ENCODE data around the gene IKBKE. TPM values are rescaled to one million over a fixed set of nuclear protein-coding genes. Genes with fewer than 3 reads are reported as not detected.

The IKBKE gene
- total and polyA plus RNA-seq, 9 donors, result 0.86 to 3.9 (median 2.3) TPM

DNA sequence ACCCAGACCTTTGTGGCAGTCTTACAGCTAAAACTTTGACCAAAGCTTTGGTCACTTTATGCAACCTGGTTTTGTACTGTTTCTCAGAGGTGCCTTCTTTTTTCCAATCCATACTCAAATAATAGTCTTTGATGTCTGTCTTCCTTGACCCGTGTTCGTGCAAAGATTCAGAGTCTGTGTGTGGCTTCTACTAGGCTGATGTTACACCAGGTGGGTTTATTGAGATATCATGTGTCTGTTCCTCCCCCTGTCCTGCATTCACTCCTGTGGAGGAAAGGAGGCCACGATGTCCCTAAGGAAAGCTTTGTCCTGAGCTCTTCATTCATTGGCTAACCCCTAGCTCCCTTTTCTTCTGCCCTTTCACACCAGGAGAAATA is 15.0 kb upstream of the IKBKE start:
- no peak for TF ChIP-seq EP300 (IDR thresholded peaks at IDR 0.05)
- no peak for TF ChIP-seq POLR2A (IDR thresholded peaks at IDR 0.05)
- TF ChIP-seq, protein P1, sequence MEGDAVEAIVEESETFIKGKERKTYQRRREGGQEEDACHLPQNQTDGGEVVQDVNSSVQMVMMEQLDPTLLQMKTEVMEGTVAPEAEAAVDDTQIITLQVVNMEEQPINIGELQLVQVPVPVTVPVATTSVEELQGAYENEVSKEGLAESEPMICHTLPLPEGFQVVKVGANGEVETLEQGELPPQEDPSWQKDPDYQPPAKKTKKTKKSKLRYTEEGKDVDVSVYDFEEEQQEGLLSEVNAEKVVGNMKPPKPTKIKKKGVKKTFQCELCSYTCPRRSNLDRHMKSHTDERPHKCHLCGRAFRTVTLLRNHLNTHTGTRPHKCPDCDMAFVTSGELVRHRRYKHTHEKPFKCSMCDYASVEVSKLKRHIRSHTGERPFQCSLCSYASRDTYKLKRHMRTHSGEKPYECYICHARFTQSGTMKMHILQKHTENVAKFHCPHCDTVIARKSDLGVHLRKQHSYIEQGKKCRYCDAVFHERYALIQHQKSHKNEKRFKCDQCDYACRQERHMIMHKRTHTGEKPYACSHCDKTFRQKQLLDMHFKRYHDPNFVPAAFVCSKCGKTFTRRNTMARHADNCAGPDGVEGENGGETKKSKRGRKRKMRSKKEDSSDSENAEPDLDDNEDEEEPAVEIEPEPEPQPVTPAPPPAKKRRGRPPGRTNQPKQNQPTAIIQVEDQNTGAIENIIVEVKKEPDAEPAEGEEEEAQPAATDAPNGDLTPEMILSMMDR (IDR thresholded peaks at IDR 0.05), result no peak
- 81 to 87% (median 81%) methylated on average over 3 of the region's 3 CpGs for WGBS, 3 donors
- Histone ChIP-seq H3K4me3 (no peak overlapping the region), H3K27me3 (no peaks in the 10 kb centered on the region), H3K27ac (no peak overlapping the region), H3K4me1 (ENCODE audit: insufficient read depth) (no peaks in the 10 kb centered on the region), H3K36me3 (no peaks in the 10 kb centered on the region), H3K9me3 (no peaks in the 10 kb centered on the region)
- intact Hi-C loops (cut with DNase I), result no loop called here
- no peak for DNase-seq

DNA sequence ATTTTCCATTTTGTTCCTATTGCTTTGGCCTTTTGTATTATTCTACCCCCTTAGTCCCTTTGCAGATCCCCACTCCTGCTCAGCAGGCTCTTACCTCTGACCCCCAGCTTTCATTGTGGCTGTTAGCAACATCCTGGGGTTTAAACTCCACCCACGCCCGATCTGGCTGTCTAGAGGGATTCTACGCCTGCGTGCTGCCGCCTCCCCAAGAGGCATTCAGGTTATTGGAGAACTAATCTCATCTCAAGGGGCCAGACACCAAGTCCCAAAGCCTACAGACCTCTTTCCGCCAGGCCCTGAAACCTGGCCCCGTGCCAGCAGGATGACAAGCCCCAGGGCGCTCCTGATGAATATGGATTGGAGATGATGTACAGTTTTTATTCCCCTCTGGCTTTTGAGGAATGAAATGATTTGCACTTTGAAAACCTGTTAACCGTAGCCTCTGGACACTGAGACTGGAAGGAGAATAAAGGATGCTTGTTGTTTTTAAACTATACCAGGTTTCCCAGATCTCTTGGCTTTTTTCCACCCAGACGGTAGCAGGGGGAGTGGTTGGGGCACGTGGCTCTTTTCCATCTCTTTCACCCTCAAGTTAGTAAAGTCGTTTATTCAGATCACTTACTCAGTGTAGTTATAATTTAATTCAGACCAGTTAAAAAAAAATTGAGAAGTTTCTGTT is 14.5 kb upstream of the IKBKE start:
- intact Hi-C loops (cut with DNase I), result no loop called here

DNA sequence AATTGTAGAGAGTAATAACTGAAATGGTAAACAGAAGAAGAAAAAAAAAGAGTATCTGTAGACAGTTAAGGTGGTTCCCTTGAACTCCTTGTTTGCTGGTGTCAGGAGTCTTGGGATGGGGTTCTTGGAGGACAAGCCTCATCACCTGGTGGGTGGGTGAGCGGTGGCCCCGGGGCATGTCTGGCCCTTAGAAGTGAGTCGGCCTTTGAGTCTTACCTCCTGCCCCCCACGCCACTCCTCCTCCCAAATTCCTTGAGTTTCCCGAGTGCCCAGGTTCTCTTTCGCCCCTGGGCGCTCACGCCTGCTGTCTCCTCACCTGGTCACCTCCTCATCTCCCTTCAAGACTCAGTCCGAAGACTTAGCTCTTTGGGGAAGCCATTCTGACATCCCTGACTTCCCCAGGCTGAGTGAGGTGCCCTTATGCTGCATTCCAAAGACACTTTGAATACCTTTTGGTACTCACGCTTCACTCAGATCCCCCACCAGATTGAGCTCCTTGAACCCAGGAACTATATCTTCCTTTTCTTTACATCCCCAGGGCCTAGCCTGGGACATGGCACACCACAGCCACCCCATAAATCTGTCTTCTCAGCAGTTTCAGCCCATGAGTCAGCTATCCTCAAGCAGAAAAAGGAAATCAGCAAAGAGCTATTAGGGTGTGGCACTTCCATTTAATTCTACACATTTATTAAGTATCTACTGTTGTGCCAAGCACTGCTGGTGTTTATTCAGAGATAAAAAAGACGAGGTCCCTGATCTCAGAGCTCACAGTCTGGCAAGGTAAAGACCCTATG is 13.5 kb upstream of the IKBKE start:
- Histone ChIP-seq H3K27me3 (no peaks in the 10 kb centered on the region), H3K4me1 (ENCODE audit: insufficient read depth) (no peaks in the 10 kb centered on the region), H3K4me3 (no peak overlapping the region), H3K27ac (no peak overlapping the region), H3K36me3 (no peaks in the 10 kb centered on the region), H3K9me3 (no peaks in the 10 kb centered on the region)
- no peak for DNase-seq
- WGBS, 3 donors, result 93 to 96% (median 95%) methylated on average over 11 of the region's 11 CpGs
- TF ChIP-seq, protein P1 (IDR thresholded peaks at IDR 0.05), result no peak
- TF ChIP-seq POLR2A (IDR thresholded peaks at IDR 0.05) (no peak), EP300 (IDR thresholded peaks at IDR 0.05) (no peak)
- intact Hi-C loops (cut with DNase I), result no loop called here

More for the DNA sequence above, 14.5 kb upstream of the IKBKE start:
- Histone ChIP-seq H3K4me1 (ENCODE audit: insufficient read depth) (no peaks in the 10 kb centered on the region), H3K4me3 (no peak overlapping the region), H3K27me3 (no peaks in the 10 kb centered on the region), H3K9me3 (no peaks in the 10 kb centered on the region), H3K27ac (no peak overlapping the region), H3K36me3 (no peaks in the 10 kb centered on the region)
- TF ChIP-seq, protein P1 (IDR thresholded peaks at IDR 0.05), result no peak
- TF ChIP-seq POLR2A (IDR thresholded peaks at IDR 0.05) (no peak), EP300 (IDR thresholded peaks at IDR 0.05) (no peak)
- 64 to 70% (median 65%) methylated on average over 12 of the region's 12 CpGs for WGBS, 3 donors
- DNase-seq, result no peak

DNA sequence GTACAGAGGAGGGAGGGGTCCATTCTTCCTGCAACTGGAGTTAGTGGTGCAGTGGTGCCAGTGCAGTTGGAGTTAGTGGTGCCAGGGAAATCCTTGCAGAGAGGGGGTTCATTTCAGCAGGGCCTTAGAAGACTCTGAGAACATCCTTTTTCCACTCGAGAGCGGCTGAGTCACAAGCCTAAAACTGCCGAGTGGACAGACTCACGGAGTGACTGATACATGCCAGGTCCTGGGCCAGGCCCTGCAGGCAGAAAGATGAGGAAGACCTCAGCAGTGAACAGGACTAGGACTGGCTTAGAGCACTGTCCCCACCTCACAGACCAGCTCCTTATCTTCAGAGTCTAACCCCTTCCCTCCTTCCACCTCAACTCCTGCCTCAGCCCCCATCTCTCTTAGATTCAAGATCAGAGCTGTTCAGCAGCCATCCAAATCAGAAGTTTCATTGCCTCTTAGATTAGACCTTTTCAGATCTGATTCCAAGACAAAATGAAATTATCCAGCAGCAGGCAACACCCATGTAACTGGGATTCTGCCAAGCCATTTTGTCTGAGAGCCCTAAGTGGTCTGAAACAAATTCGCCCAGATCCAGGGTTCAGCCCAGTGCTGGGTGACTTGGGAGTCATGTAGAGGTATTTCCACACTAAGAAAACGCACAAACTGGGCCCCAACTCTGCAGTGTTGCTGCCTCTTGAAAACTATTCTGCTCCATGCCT is 12.7 kb upstream of the IKBKE start:
- Histone ChIP-seq H3K9me3 (no peaks in the 10 kb centered on the region), H3K4me3 (no peak overlapping the region), H3K4me1 (ENCODE audit: insufficient read depth) (no peaks in the 10 kb centered on the region), H3K27ac (no peak overlapping the region), H3K36me3 (no peaks in the 10 kb centered on the region), H3K27me3 (no peaks in the 10 kb centered on the region)
- intact Hi-C loops (cut with DNase I), result no loop called here
- DNase-seq, result no peak
- WGBS, 3 donors, result 83 to 88% (median 85%) methylated on average over 6 of the region's 6 CpGs
- TF ChIP-seq, protein P1 (IDR thresholded peaks at IDR 0.05), result no peak
- TF ChIP-seq POLR2A (IDR thresholded peaks at IDR 0.05) (no peak), EP300 (IDR thresholded peaks at IDR 0.05) (no peak)
